GM23248 (cell line): ENCODE results near the gene KRT2. TPM values are rescaled to one million over a fixed set of nuclear protein-coding genes. Genes with fewer than 3 reads are reported as not detected.

Source experiments
- DNase-seq: peaks from one replicate; pipeline ENCODE4 v3.0.0-alpha.2; 2015
- H2AFZ ChIP-seq: fragments of 200-600 bp; sonication (generic); 2 replicates; pipeline ENCODE4 v1.6.1; 2016; ENCODE audit warnings: antibody characterized with exemption
- H3F3A ChIP-seq: fragments of 200-600 bp; sonication (generic); 2 replicates; pipeline ENCODE4 v1.6.1; 2016; ENCODE audit warnings: mild to moderate bottlenecking, antibody characterized with exemption, mixed run types; ENCODE audit not compliant: insufficient read depth
- H3K27ac ChIP-seq: fragments of 200-600 bp; sonication (generic); 2 replicates; pipeline ENCODE4 v1.5.1; 2016; ENCODE audit warnings: mild to moderate bottlenecking
- H3K27me3 ChIP-seq: fragments of 200-600 bp; sonication (generic); replicated peaks from 2 replicates; pipeline ENCODE4 v1.6.1; 2016; ENCODE audit warnings: mild to moderate bottlenecking; ENCODE audit not compliant: insufficient read depth
- H3K36me3 ChIP-seq: fragments of 200-600 bp; sonication (generic); 2 replicates; pipeline ENCODE4 v1.6.1; 2016; ENCODE audit warnings: low read depth, mild to moderate bottlenecking
- H3K4me1 ChIP-seq: fragments of 200-600 bp; sonication (generic); 2 replicates; pipeline ENCODE4 v1.6.1; 2016; ENCODE audit warnings: mild to moderate bottlenecking; ENCODE audit not compliant: insufficient read depth
- H3K4me2 ChIP-seq: fragments of 200-600 bp; sonication (generic); one replicate; pipeline ENCODE4 v1.6.1; 2016; ENCODE audit warnings: mild to moderate bottlenecking; ENCODE audit not compliant: unreplicated experiment
- H3K4me3 ChIP-seq: fragments of 200-600 bp; sonication (generic); 2 replicates; pipeline ENCODE4 v1.5.1; 2016; ENCODE audit warnings: mild to moderate bottlenecking
- H3K79me2 ChIP-seq: fragments of 200-600 bp; sonication (generic); 2 replicates; pipeline ENCODE4 v1.6.1; 2016; ENCODE audit warnings: mild to moderate bottlenecking; ENCODE audit not compliant: insufficient read depth
- H3K9ac ChIP-seq: fragments of 200-600 bp; sonication (generic); 2 replicates; pipeline ENCODE4 v1.6.1; 2016; ENCODE audit warnings: mild to moderate bottlenecking
- H3K9me2 ChIP-seq: fragments of 200-600 bp; sonication (generic); 2 replicates; pipeline ENCODE4 v1.6.1; 2016; ENCODE audit warnings: mixed run types, mild to moderate bottlenecking, moderate library complexity; ENCODE audit not compliant: insufficient read depth
- H3K9me3 ChIP-seq: fragments of 200-600 bp; sonication (generic); one replicate; pipeline ENCODE4 v1.6.1; 2017; ENCODE audit warnings: low read depth
- H4K20me1 ChIP-seq: fragments of 200-600 bp; sonication (generic); 2 replicates; pipeline ENCODE4 v1.6.0; 2016; ENCODE audit not compliant: insufficient read depth
- EZH2 ChIP-seq: fragments of 200-600 bp; sonication (generic); IDR thresholded peaks from 2 replicates; pipeline ENCODE4 v1.6.1; 2018; ENCODE audit warnings: antibody characterized with exemption, mild to moderate bottlenecking; ENCODE audit not compliant: insufficient read depth, poor library complexity, severe bottlenecking
- EZH2phosphoT487 ChIP-seq: fragments of 200-600 bp; sonication (generic); IDR thresholded peaks from 2 replicates; pipeline ENCODE4 v1.6.1; 2018; ENCODE audit warnings: antibody characterized with exemption, moderate library complexity, mild to moderate bottlenecking, low read depth; ENCODE audit not compliant: insufficient read depth
- WGBS, 2 experiments: methylation state at CpG; one replicate each; pipeline ENCODE4 v1.1.6; 2015 to 2017; ENCODE audit warnings: low lambda C conversion rate in 2 of 2, low coverage in 1 of 2; ENCODE audit errors: missing lambda C conversion rate in 2 of 2; 5-methylcytosine and 5-hydroxymethylcytosine counted together
- in situ Hi-C: fragments of 300-500 bp; cut with MboI; formaldehyde crosslinking; loops from 2 replicates; pipeline ENCODE4 v1.15.0; 2020
- polyA plus RNA-seq: library from polyadenylated mRNA; unstranded; fragments of >200 nt; fragmentation: Nextera tagmentation; extraction: Ambion mirVana; gene quantifications from 2 replicates; pipeline ENCODE4 v1.2.1, GENCODE V29; 2016
- total RNA-seq: library from RNA; depleted of rRNA; stranded (reverse); fragments of >200 nt; shearing (Covaris generic); gene quantifications from 2 replicates; pipeline ENCODE4 v1.2.3, GENCODE V29; 2014

The KRT2 gene
- total and polyA plus RNA-seq, 2 experiments from 2014 or later = not detected

GRCh38 chr12:52662918-52663229 lies 10.9 kb upstream of the KRT2 start:
- Histone ChIP-seq H3K27ac (no peak overlapping the region), H3K79me2 (no peaks in the 10 kb centered on the region), H3K9ac (no peak overlapping the region), H2AFZ (no peak overlapping the region), H3K9me2 (no peaks in the 10 kb centered on the region), H3K27me3 (peaks cover 61% of the 10 kb centered on the region), H3K4me2 (no peak overlapping the region), H3F3A (no peaks in the 10 kb centered on the region), H3K36me3 (no peaks in the 10 kb centered on the region), H3K4me1 (no peaks in the 10 kb centered on the region), H3K4me3 (no peak overlapping the region), H4K20me1 (no peaks in the 10 kb centered on the region), H3K9me3 (no peaks in the 10 kb centered on the region)
- DNase-seq = no peak
- in situ Hi-C loops = no loop called here
- no peak for TF ChIP-seq EZH2phosphoT487
- no peak for TF ChIP-seq EZH2

DNA sequence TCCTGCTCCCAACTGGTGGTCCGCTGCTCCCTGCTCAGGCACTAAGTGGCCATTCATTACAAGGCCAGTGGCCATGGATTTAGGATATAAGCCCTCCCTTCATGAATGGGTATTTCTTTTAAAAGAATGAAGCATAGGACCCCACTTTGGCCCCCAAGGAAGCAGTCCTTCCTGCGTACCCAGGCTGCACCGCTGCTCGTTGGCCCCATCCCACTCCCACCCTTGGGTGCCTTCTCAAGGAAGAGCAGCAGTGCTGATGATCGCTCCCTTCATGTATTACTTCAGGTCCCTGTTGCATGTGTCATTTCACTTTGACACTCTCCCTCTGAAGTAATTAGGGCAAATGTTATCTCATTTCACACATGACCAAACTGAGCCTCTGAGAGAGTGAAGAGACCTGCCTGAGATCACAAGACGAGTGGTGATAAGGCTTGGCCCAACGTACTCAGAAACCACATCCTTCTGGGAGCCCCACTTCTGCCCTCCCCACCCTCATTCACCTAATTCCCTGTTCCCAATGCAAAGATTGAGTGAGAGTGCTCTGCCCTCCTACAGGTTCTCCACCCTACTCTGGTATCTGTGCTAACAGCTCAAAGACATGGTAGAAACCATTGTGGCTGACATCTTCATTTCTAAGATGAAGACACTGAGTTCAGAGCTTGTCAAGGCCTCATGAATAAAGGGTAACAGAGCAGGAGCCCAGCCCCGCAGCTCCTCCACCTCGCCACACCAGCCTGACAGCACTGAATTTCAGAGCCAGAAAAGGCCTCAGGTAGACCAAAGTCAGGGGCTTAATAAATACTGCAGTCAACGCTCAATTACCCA lies 10.3 kb upstream of the KRT2 start:
- Histone ChIP-seq H3K9ac (no peak overlapping the region), H3K27me3 (peaks cover 61% of the 10 kb centered on the region)

GRCh38 chr12:52661668-52662067 lies 9.7 kb upstream of the KRT2 start:
- H3K9me3 ChIP-seq = no peaks in the 10 kb centered on the region
- no peaks in the 10 kb centered on the region for H3K9me2 ChIP-seq
- no peaks in the 10 kb centered on the region for H3K79me2 ChIP-seq
- no peak overlapping the region for H2AFZ ChIP-seq
- H3K27ac ChIP-seq = no peak overlapping the region
- TF ChIP-seq EZH2phosphoT487 (no peak), EZH2 (no peak)
- no peaks in the 10 kb centered on the region for H3F3A ChIP-seq
- no peak overlapping the region for H3K4me2 ChIP-seq
- H3K36me3 ChIP-seq = no peaks in the 10 kb centered on the region
- H3K9ac ChIP-seq = no peak overlapping the region
- DNase-seq = no peak
- peaks cover 65% of the 10 kb centered on the region for H3K27me3 ChIP-seq
- in situ Hi-C loops = no loop called here
- WGBS, 2 experiments = 77 to 89% methylated on average over 3 of the region's 3 CpGs
- H3K4me3 ChIP-seq = no peak overlapping the region
- H3K4me1 ChIP-seq = no peaks in the 10 kb centered on the region
- H4K20me1 ChIP-seq = no peaks in the 10 kb centered on the region

More for the DNA sequence above, 10.3 kb upstream of the KRT2 start:
- H3K9me2 ChIP-seq = no peaks in the 10 kb centered on the region
- WGBS, 2 experiments = 35 to 46% methylated on average over 10 of the region's 10 CpGs
- TF ChIP-seq EZH2 = no peak
- TF ChIP-seq EZH2phosphoT487 = no peak
- H3K4me1 ChIP-seq = no peaks in the 10 kb centered on the region
- H3K9me3 ChIP-seq = no peaks in the 10 kb centered on the region
- no peaks in the 10 kb centered on the region for H4K20me1 ChIP-seq
- no peaks in the 10 kb centered on the region for H3K36me3 ChIP-seq
- no peak overlapping the region for H2AFZ ChIP-seq
- no peak overlapping the region for H3K4me2 ChIP-seq
- H3K79me2 ChIP-seq = no peaks in the 10 kb centered on the region
- H3K4me3 ChIP-seq = no peak overlapping the region
- in situ Hi-C loops = no loop called here
- no peaks in the 10 kb centered on the region for H3F3A ChIP-seq
- no peak for DNase-seq
- no peak overlapping the region for H3K27ac ChIP-seq

DNA sequence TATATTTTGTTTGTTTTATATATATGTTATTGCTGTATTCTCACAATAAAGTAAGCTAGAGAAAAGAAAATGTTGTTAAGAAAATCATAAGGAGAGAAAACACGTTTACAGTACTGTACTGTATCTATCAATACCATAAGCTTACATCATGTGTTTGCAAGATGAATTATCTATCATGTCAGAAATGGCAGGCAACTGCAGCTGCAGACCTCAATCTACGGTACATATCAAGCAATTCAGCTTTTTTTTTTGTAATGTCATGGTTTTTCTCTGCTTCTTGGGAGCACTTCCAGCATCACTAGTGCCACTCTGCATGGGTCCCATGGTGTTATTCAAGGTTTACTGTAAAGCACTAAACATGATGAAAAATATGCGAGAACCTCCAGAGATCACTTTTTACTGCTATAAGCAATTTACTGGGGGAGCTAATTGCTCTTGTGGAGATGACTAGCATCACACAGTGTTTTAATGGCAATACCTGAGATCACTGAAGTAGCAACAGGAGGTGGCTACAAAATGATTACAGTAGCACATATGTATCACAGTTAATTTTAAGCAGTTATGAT lies 9.0 kb upstream of the KRT2 start:
- no peak for DNase-seq
- Histone ChIP-seq H3K4me2 (no peak overlapping the region), H3K36me3 (no peaks in the 10 kb centered on the region), H3K4me3 (no peak overlapping the region), H3K79me2 (no peaks in the 10 kb centered on the region), H3F3A (no peaks in the 10 kb centered on the region), H2AFZ (no peak overlapping the region), H4K20me1 (no peaks in the 10 kb centered on the region), H3K4me1 (no peaks in the 10 kb centered on the region), H3K9me3 (no peaks in the 10 kb centered on the region), H3K27ac (no peak overlapping the region), H3K9me2 (no peaks in the 10 kb centered on the region), H3K27me3 (peaks cover 59% of the 10 kb centered on the region), H3K9ac (no peak overlapping the region)
- in situ Hi-C loops = no loop called here
- no peak for TF ChIP-seq EZH2
- TF ChIP-seq EZH2phosphoT487 = no peak
- WGBS, 2 experiments = 48% methylated on average over 3 of the region's 3 CpGs
